GM23338 (cell line): ENCODE measurements around the gene C22orf15. TPM values are rescaled to one million over a fixed set of nuclear protein-coding genes. Genes with fewer than 3 reads are reported as not detected.

Experiments used
- ATAC-seq: fragments of 200-7000 bp; cut with Tn5 transposase; 3 replicates; pipeline ENCODE4 v1.9.1; 2020
- DNase-seq: peaks from one replicate; pipeline ENCODE4 v3.0.0-alpha.2; 2015; ENCODE audit warnings: low spot score
- H2AFZ ChIP-seq: fragments of 200-600 bp; sonication (generic); 2 replicates; pipeline ENCODE4 v1.8.0; 2016; ENCODE audit warnings: antibody characterized with exemption, mild to moderate bottlenecking, moderate library complexity
- H3F3A ChIP-seq: fragments of 200-600 bp; sonication (generic); replicated peaks from 2 replicates; pipeline ENCODE4 v1.8.0; 2017; ENCODE audit warnings: antibody characterized with exemption, mixed run types, low read depth
- H3K27ac ChIP-seq: fragments of 200-600 bp; sonication (generic); 2 replicates; pipeline ENCODE4 v1.6.1; 2016; ENCODE audit warnings: low read depth
- H3K27me3 ChIP-seq: fragments of 200-600 bp; sonication (generic); 2 replicates; pipeline ENCODE4 v1.8.0; 2016; ENCODE audit warnings: mild to moderate bottlenecking, mixed run types, moderate library complexity; ENCODE audit not compliant: insufficient read depth
- H3K36me3 ChIP-seq: fragments of 200-600 bp; sonication (generic); 2 replicates; pipeline ENCODE4 v1.8.0; 2016; ENCODE audit warnings: mild to moderate bottlenecking; ENCODE audit not compliant: insufficient read depth
- H3K4me1 ChIP-seq: fragments of 200-600 bp; sonication (generic); 2 replicates; pipeline ENCODE4 v1.8.0; 2016; ENCODE audit warnings: mild to moderate bottlenecking, moderate library complexity; ENCODE audit not compliant: insufficient read depth
- H3K4me2 ChIP-seq: fragments of 200-600 bp; sonication (generic); 2 replicates; pipeline ENCODE4 v1.7.1; 2017; ENCODE audit warnings: mixed run types
- H3K4me3 ChIP-seq: fragments of 200-600 bp; sonication (generic); 2 replicates; pipeline ENCODE4 v1.6.1; 2016; ENCODE audit warnings: mixed run types
- H3K79me2 ChIP-seq: fragments of 200-600 bp; sonication (generic); replicated peaks from 2 replicates; pipeline ENCODE4 v1.8.0; 2017; ENCODE audit warnings: mild to moderate bottlenecking; ENCODE audit not compliant: insufficient read depth
- H3K9me2 ChIP-seq: fragments of 200-600 bp; sonication (generic); 2 replicates; pipeline ENCODE4 v1.8.0; 2017; ENCODE audit not compliant: insufficient read depth
- H4K20me1 ChIP-seq: fragments of 200-600 bp; sonication (generic); replicated peaks from 2 replicates; pipeline ENCODE4 v1.8.0; 2017; ENCODE audit warnings: mild to moderate bottlenecking; ENCODE audit not compliant: insufficient read depth
- H3K27ac Mint-ChIP-seq: 2 replicates; pipeline ENCODE4 v1.8.0; 2020; ENCODE audit warnings: inconsistent platforms, mild to moderate bottlenecking, moderate library complexity, mixed read lengths
- H3K27me3 Mint-ChIP-seq: 3 replicates; pipeline ENCODE4 v1.8.0; 2022; ENCODE audit warnings: low read depth, mild to moderate bottlenecking, moderate library complexity, mixed read lengths, inconsistent platforms; ENCODE audit not compliant: insufficient read depth, poor library complexity
- H3K36me3 Mint-ChIP-seq: 3 replicates; pipeline ENCODE4 v1.8.0; 2021; ENCODE audit warnings: low read depth, mild to moderate bottlenecking, inconsistent platforms, moderate library complexity, mixed read lengths
- H3K4me1 Mint-ChIP-seq: 3 replicates; pipeline ENCODE4 v1.8.0; 2020; ENCODE audit warnings: mild to moderate bottlenecking, inconsistent platforms, mixed read lengths
- H3K4me3 Mint-ChIP-seq: 3 replicates; pipeline ENCODE4 v1.8.0; 2021; ENCODE audit warnings: moderate library complexity, mild to moderate bottlenecking, inconsistent platforms, mixed read lengths
- H3K9me3 Mint-ChIP-seq: 3 replicates; pipeline ENCODE4 v1.8.0; 2020; ENCODE audit warnings: moderate library complexity, mild to moderate bottlenecking, inconsistent platforms, mixed read lengths
- CREB1 ChIP-seq: fragments of 250-450 bp; sonication (Bioruptor Pico); IDR thresholded peaks from 2 replicates; pipeline ENCODE4 v1.5.0; 2020; ENCODE audit warnings: low read depth, mild to moderate bottlenecking, moderate library complexity
- CTCF ChIP-seq, 2 experiments: fragments of 200-600 bp in 1 of 2; sonication (generic) in 1 of 2; conservative IDR thresholded peaks; 2 replicates each; pipeline versions ENCODE4 v1.5.1 to v1.6.1; 2016 to 2017; ENCODE audit warnings: antibody characterized with exemption in 2 of 2, low read depth in 2 of 2, mild to moderate bottlenecking in 2 of 2, moderate library complexity in 1 of 2
- EZH2 ChIP-seq: fragments of 200-600 bp; sonication (generic); IDR thresholded peaks from one replicate; pipeline ENCODE4 v1.8.0; 2017; ENCODE audit warnings: antibody characterized with exemption, mild to moderate bottlenecking, low read depth; ENCODE audit not compliant: unreplicated experiment
- EZH2phosphoT487 ChIP-seq: fragments of 200-600 bp; sonication (generic); IDR thresholded peaks from one replicate; pipeline ENCODE4 v1.8.1; 2018; ENCODE audit warnings: antibody characterized with exemption; ENCODE audit not compliant: unreplicated experiment
- NANOG ChIP-seq: IDR thresholded peaks from 2 replicates; pipeline ENCODE4 v1.6.1; 2016; ENCODE audit warnings: antibody characterized with exemption, borderline replicate concordance
- POLR2AphosphoS5 ChIP-seq: IDR thresholded peaks from 2 replicates; pipeline ENCODE4 v1.6.1; 2016; ENCODE audit warnings: antibody characterized with exemption, low read depth
- STAT1 ChIP-seq: IDR thresholded peaks from one replicate; pipeline ENCODE4 v1.6.1; 2016; ENCODE audit warnings: antibody characterized with exemption; ENCODE audit not compliant: unreplicated experiment
- ZNF114 ChIP-seq: fragments of 250-450 bp; sonication (Bioruptor Pico); IDR thresholded peaks from 2 replicates; pipeline ENCODE4 v1.5.0; 2020; ENCODE audit warnings: mild to moderate bottlenecking, moderate library complexity
- ZNF331 ChIP-seq: fragments of 250-450 bp; sonication (Bioruptor Pico); IDR thresholded peaks from 2 replicates; pipeline ENCODE4 v1.5.0; 2020; ENCODE audit warnings: low read depth, mild to moderate bottlenecking, moderate library complexity
- polyA plus RNA-seq: library from polyadenylated mRNA; unstranded; fragments of >200 nt; fragmentation: Nextera tagmentation; extraction: Ambion mirVana; gene quantifications from 2 replicates; pipeline ENCODE4 v1.2.1, GENCODE V29; 2016
- total RNA-seq: library from RNA; depleted of rRNA; stranded (reverse); fragments of >200 nt; shearing (Covaris generic); gene quantifications from 2 replicates; pipeline ENCODE4 v1.2.3, GENCODE V29; 2014
- TF ChIP-seq, protein P1 (sequence below): IDR thresholded peaks from 2 replicates; pipeline ENCODE4 v1.6.1; 2016; ENCODE audit warnings: antibody characterized with exemption
- TF ChIP-seq, protein P2 (sequence below): fragments of 250-450 bp; sonication (Bioruptor Pico); IDR thresholded peaks from 2 replicates; pipeline ENCODE4 v1.5.0; 2020; ENCODE audit warnings: mild to moderate bottlenecking, moderate library complexity
- TF ChIP-seq, protein P3 (sequence below): IDR thresholded peaks from one replicate; pipeline ENCODE4 v1.6.1; 2018; ENCODE audit warnings: antibody characterized with exemption; ENCODE audit not compliant: unreplicated experiment

C22orf15 gene
- total and polyA plus RNA-seq, 2 experiments from 2014 or later: 3.6 to 9.3 TPM

DNA sequence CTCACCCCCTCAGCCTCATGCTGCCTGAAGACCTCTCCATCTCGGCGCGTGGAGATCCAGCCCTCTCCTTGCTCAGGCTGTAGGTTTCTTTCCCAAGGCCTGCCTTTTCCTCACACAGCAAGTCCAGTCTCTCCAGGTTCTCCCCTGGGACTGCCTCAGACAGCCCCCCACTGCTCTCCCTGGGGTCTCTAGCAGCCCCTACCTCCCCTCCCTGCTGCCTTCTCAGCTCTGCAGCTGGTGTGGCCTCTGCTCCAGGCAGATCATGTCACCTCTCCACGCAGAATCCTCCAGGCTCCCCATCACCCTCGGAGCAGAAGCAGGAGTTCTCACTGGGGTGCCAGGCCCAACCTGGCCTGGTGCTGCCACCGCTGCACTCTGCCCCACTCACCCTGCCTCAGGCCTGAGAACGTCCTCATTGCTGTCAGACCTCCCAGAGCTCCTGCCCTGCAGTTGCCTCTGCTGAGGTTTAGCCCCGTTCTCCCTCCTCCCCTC lies 39.1 kb downstream of the C22orf15 start:
- Histone ChIP-seq H2AFZ (no peak overlapping the region), H4K20me1 (no peaks in the 10 kb centered on the region; the same call in none of the 2 replicates), H3F3A (no peaks in the 10 kb centered on the region; the same call in 1 of the 2 replicates), H3K9me2 (no peaks in the 10 kb centered on the region), H3K4me2 (no peak overlapping the region), H3K27ac (no peak overlapping the region), H3K4me3 (no peak overlapping the region), H3K36me3 (peaks cover 32% of the 10 kb centered on the region), H3K4me1 (no peaks in the 10 kb centered on the region), H3K79me2 (no peaks in the 10 kb centered on the region), H3K27me3 (no peaks in the 10 kb centered on the region)
- Mint-ChIP-seq H3K36me3 (peaks cover 91% of the 10 kb centered on the region), H3K27ac (no peak overlapping the region), H3K4me1 (peaks cover 3% of the 10 kb centered on the region; the same call in 1 of the 3 replicates), H3K27me3 (no peaks in the 10 kb centered on the region), H3K4me3 (no peak overlapping the region), H3K9me3 (no peaks in the 10 kb centered on the region; the same call in 2 of the 3 replicates)
- TF ChIP-seq, protein P1, sequence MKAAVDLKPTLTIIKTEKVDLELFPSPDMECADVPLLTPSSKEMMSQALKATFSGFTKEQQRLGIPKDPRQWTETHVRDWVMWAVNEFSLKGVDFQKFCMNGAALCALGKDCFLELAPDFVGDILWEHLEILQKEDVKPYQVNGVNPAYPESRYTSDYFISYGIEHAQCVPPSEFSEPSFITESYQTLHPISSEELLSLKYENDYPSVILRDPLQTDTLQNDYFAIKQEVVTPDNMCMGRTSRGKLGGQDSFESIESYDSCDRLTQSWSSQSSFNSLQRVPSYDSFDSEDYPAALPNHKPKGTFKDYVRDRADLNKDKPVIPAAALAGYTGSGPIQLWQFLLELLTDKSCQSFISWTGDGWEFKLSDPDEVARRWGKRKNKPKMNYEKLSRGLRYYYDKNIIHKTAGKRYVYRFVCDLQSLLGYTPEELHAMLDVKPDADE: no peak
- TF ChIP-seq CREB1 (CRISPR knock-in tag) (no peak), CTCF (conservative IDR thresholded peaks at IDR 0.05; ENCODE audit: low read depth in 2 of 2) (no peak), STAT1 (no peak), ZNF114 (CRISPR knock-in tag) (no peak), ZNF331 (no peak), NANOG (no peak), EZH2 (no peak), EZH2phosphoT487 (no peak), POLR2AphosphoS5 (no peak)
- TF ChIP-seq, protein P2, sequence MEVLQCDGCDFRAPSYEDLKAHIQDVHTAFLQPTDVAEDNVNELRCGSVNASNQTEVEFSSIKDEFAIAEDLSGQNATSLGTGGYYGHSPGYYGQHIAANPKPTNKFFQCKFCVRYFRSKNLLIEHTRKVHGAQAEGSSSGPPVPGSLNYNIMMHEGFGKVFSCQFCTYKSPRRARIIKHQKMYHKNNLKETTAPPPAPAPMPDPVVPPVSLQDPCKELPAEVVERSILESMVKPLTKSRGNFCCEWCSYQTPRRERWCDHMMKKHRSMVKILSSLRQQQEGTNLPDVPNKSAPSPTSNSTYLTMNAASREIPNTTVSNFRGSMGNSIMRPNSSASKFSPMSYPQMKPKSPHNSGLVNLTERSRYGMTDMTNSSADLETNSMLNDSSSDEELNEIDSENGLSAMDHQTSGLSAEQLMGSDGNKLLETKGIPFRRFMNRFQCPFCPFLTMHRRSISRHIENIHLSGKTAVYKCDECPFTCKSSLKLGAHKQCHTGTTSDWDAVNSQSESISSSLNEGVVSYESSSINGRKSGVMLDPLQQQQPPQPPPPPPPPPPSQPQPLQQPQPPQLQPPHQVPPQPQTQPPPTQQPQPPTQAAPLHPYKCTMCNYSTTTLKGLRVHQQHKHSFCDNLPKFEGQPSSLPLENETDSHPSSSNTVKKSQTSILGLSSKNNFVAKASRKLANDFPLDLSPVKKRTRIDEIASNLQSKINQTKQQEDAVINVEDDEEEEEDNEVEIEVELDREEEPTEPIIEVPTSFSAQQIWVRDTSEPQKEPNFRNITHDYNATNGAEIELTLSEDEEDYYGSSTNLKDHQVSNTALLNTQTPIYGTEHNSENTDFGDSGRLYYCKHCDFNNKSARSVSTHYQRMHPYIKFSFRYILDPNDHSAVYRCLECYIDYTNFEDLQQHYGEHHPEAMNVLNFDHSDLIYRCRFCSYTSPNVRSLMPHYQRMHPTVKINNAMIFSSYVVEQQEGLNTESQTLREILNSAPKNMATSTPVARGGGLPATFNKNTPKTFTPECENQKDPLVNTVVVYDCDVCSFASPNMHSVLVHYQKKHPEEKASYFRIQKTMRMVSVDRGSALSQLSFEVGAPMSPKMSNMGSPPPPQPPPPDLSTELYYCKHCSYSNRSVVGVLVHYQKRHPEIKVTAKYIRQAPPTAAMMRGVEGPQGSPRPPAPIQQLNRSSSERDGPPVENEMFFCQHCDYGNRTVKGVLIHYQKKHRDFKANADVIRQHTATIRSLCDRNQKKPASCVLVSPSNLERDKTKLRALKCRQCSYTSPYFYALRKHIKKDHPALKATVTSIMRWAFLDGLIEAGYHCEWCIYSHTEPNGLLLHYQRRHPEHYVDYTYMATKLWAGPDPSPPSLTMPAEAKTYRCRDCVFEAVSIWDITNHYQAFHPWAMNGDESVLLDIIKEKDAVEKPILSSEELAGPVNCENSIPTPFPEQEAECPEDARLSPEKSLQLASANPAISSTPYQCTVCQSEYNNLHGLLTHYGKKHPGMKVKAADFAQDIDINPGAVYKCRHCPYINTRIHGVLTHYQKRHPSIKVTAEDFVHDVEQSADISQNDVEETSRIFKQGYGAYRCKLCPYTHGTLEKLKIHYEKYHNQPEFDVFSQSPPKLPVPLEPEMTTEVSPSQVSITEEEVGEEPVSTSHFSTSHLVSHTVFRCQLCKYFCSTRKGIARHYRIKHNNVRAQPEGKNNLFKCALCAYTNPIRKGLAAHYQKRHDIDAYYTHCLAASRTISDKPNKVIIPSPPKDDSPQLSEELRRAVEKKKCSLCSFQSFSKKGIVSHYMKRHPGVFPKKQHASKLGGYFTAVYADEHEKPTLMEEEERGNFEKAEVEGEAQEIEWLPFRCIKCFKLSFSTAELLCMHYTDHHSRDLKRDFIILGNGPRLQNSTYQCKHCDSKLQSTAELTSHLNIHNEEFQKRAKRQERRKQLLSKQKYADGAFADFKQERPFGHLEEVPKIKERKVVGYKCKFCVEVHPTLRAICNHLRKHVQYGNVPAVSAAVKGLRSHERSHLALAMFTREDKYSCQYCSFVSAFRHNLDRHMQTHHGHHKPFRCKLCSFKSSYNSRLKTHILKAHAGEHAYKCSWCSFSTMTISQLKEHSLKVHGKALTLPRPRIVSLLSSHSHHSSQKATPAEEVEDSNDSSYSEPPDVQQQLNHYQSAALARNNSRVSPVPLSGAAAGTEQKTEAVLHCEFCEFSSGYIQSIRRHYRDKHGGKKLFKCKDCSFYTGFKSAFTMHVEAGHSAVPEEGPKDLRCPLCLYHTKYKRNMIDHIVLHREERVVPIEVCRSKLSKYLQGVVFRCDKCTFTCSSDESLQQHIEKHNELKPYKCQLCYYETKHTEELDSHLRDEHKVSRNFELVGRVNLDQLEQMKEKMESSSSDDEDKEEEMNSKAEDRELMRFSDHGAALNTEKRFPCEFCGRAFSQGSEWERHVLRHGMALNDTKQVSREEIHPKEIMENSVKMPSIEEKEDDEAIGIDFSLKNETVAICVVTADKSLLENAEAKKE: no peak
- TF ChIP-seq, protein P3, sequence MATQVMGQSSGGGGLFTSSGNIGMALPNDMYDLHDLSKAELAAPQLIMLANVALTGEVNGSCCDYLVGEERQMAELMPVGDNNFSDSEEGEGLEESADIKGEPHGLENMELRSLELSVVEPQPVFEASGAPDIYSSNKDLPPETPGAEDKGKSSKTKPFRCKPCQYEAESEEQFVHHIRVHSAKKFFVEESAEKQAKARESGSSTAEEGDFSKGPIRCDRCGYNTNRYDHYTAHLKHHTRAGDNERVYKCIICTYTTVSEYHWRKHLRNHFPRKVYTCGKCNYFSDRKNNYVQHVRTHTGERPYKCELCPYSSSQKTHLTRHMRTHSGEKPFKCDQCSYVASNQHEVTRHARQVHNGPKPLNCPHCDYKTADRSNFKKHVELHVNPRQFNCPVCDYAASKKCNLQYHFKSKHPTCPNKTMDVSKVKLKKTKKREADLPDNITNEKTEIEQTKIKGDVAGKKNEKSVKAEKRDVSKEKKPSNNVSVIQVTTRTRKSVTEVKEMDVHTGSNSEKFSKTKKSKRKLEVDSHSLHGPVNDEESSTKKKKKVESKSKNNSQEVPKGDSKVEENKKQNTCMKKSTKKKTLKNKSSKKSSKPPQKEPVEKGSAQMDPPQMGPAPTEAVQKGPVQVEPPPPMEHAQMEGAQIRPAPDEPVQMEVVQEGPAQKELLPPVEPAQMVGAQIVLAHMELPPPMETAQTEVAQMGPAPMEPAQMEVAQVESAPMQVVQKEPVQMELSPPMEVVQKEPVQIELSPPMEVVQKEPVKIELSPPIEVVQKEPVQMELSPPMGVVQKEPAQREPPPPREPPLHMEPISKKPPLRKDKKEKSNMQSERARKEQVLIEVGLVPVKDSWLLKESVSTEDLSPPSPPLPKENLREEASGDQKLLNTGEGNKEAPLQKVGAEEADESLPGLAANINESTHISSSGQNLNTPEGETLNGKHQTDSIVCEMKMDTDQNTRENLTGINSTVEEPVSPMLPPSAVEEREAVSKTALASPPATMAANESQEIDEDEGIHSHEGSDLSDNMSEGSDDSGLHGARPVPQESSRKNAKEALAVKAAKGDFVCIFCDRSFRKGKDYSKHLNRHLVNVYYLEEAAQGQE: no peak
- no peak for ATAC-seq
- DNase-seq: no peak
